Activated CD8-positive, alpha-beta memory T cell treated with anti-CD3 and anti-CD28 coated beads, Interleukin-2, amount 50 U/mL, for 24 hours (primary cell): ENCODE results near the gene RNH1.

Experiments used
- DNase-seq: peaks from one replicate; pipeline ENCODE4 v3.0.0-alpha.2; 2020; ENCODE audit errors: extremely low read depth

The RNH1 gene

GRCh38 chr11:537622-538430, 30.8 kb upstream of the RNH1 start:
- no peak for DNase-seq

- peak; percentile 76 for DNase-seq
These were observed 30.0 kb upstream of the RNH1 start, which contains the start of gene LRRC56 for GRCh38 chr11:536841-537621. Gene LRRC56, plus strand, starts transcription at chr11:537527. Its CDS starts 3,158 bp downstream, at chr11:540685.

- DNase-seq, result peak; percentile 81
These were observed 28.7 kb upstream of the RNH1 start, which contains the start of gene HRAS for GRCh38 chr11:535519-536454. Gene HRAS, minus strand, starts transcription at chr11:535576.

GRCh38 chr11:535210-535518, 28.1 kb upstream of the RNH1 start:
- DNase-seq, result no peak

GRCh38 chr11:534396-535209, 27.6 kb upstream of the RNH1 start:
- no peak for DNase-seq

GRCh38 chr11:533586-534395, 26.7 kb upstream of the RNH1 start:
- no peak for DNase-seq

- no peak for DNase-seq
These were observed 26.0 kb upstream of the RNH1 start for GRCh38 chr11:532986-533585.

- no peak for DNase-seq
These were observed 25.5 kb upstream of the RNH1 start for GRCh38 chr11:532527-532985.

- no peak for DNase-seq
These were observed 25.0 kb upstream of the RNH1 start for GRCh38 chr11:531919-532526.

GRCh38 chr11:530960-531831, 24.2 kb upstream of the RNH1 start:
- no peak for DNase-seq

- no peak for DNase-seq
These were observed 22.8 kb upstream of the RNH1 start for GRCh38 chr11:529728-530411.

- no peak for DNase-seq
These were observed 22.0 kb upstream of the RNH1 start for GRCh38 chr11:528815-529727.

- no peak for DNase-seq
These were observed 21.2 kb upstream of the RNH1 start for GRCh38 chr11:528166-528814.

- DNase-seq, result no peak
These were observed 19.1 kb upstream of the RNH1 start for GRCh38 chr11:526192-526591.

- no peak for DNase-seq
These were observed 14.2 kb upstream of the RNH1 start for GRCh38 chr11:521177-521688.
